Measurements from ENCODE around the gene ARSG. TPM values are rescaled to one million over a fixed set of nuclear protein-coding genes. Genes with fewer than 3 reads are reported as not detected.

ARSG gene
- total RNA-seq, 2 donors from 2014 or later, result 4.4 to 14.1 TPM

GRCh38 chr17:68417317-68417716, 126.0 kb downstream of the ARSG start:
- Mint-ChIP-seq H3K27me3 (ENCODE audit: insufficient read depth) (peaks cover 7% of the 10 kb centered on the region), H3K9me3 (peaks cover 47% of the 10 kb centered on the region), H3K27ac (no peak overlapping the region), H3K4me3 (no peak overlapping the region), H3K4me1 (no peaks in the 10 kb centered on the region), H3K36me3 (ENCODE audit: low read depth) (peaks cover 25% of the 10 kb centered on the region)
- WGBS, 2 experiments (ENCODE audit: insufficient coverage in 1 of 2, insufficient read length in 1 of 2), result 95% methylated on average over 3 of the region's 3 CpGs; no CpG with 5 or more reads in 1 of the 2 experiments
- Histone ChIP-seq H3K27me3 (ENCODE audit: control insufficient read depth, insufficient read depth, low read length, poor library complexity, severe bottlenecking) (no peaks in the 10 kb centered on the region), H3K9ac (ENCODE audit: extremely low read depth, low read length, poor library complexity, severe bottlenecking) (no peak overlapping the region), H3K36me3 (ENCODE audit: control insufficient read depth, insufficient read depth, low read length) (peaks cover 3% of the 10 kb centered on the region), H3K4me3 (ENCODE audit: low read length) (no peak overlapping the region), H3K9me3 (ENCODE audit: control insufficient read depth, low read length) (peaks cover 27% of the 10 kb centered on the region), H3K4me1 (ENCODE audit: control insufficient read depth, insufficient read depth, low read length) (no peaks in the 10 kb centered on the region), H3K27ac (ENCODE audit: low read depth, low read length) (no peak overlapping the region)
- DNase-seq, result peak; percentile 10
- TF ChIP-seq, protein P1, sequence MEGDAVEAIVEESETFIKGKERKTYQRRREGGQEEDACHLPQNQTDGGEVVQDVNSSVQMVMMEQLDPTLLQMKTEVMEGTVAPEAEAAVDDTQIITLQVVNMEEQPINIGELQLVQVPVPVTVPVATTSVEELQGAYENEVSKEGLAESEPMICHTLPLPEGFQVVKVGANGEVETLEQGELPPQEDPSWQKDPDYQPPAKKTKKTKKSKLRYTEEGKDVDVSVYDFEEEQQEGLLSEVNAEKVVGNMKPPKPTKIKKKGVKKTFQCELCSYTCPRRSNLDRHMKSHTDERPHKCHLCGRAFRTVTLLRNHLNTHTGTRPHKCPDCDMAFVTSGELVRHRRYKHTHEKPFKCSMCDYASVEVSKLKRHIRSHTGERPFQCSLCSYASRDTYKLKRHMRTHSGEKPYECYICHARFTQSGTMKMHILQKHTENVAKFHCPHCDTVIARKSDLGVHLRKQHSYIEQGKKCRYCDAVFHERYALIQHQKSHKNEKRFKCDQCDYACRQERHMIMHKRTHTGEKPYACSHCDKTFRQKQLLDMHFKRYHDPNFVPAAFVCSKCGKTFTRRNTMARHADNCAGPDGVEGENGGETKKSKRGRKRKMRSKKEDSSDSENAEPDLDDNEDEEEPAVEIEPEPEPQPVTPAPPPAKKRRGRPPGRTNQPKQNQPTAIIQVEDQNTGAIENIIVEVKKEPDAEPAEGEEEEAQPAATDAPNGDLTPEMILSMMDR (conservative IDR thresholded peaks at IDR 0.05), result no peak

DNA sequence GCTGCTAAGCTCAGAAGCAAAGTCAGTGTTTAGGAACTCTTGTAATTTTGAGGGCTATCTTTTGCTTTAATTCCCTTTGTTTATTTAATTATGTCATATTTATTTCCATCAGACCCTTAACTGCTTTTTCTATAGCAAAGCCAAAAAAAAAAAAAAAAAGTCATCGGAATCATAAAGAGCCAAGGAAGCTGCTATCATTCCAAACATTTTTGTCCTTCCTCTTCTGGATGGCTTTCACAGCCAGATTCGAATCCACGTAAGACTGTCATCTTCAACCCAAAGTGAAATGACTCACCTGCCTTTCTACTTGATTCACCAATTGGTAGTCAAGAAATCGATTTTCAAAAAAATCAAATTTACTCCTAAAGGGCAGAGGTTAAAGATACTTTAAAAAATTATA, 127.6 kb downstream of the ARSG start:
- no peak overlapping the region for H3K27ac Mint-ChIP-seq
- peaks cover 25% of the 10 kb centered on the region for H3K36me3 Mint-ChIP-seq (ENCODE audit: low read depth)
- peaks cover 46% of the 10 kb centered on the region for H3K9me3 Mint-ChIP-seq
- no peak overlapping the region for H3K4me3 ChIP-seq (ENCODE audit: low read length)
- WGBS, 2 experiments (ENCODE audit: insufficient coverage in 1 of 2, insufficient read length in 1 of 2), result 98% methylated on average over 4 of the region's 4 CpGs; no CpG with 5 or more reads in 1 of the 2 experiments
- DNase-seq, result peak; percentile 0
- TF ChIP-seq, protein P1 (conservative IDR thresholded peaks at IDR 0.05), result no peak
- no peak overlapping the region for H3K4me3 Mint-ChIP-seq
- no peak overlapping the region for H3K27ac ChIP-seq (ENCODE audit: low read depth, low read length)
- H3K9me3 ChIP-seq (ENCODE audit: control insufficient read depth, low read length), result peaks cover 27% of the 10 kb centered on the region
- peaks cover 10% of the 10 kb centered on the region for H3K36me3 ChIP-seq (ENCODE audit: control insufficient read depth, insufficient read depth, low read length)
- H3K9ac ChIP-seq (ENCODE audit: extremely low read depth, low read length, poor library complexity, severe bottlenecking), result no peak overlapping the region
- no peaks in the 10 kb centered on the region for H3K27me3 ChIP-seq (ENCODE audit: control insufficient read depth, insufficient read depth, low read length, poor library complexity, severe bottlenecking)
- peaks cover 6% of the 10 kb centered on the region for H3K27me3 Mint-ChIP-seq (ENCODE audit: insufficient read depth)
- no peaks in the 10 kb centered on the region for H3K4me1 ChIP-seq (ENCODE audit: control insufficient read depth, insufficient read depth, low read length)
- no peaks in the 10 kb centered on the region for H3K4me1 Mint-ChIP-seq

GRCh38 chr17:68420065-68420464, 128.8 kb downstream of the ARSG start:
- no peak overlapping the region for H3K4me3 Mint-ChIP-seq
- Histone ChIP-seq H3K4me1 (ENCODE audit: control insufficient read depth, insufficient read depth, low read length) (no peaks in the 10 kb centered on the region), H3K27me3 (ENCODE audit: control insufficient read depth, insufficient read depth, low read length, poor library complexity, severe bottlenecking) (no peaks in the 10 kb centered on the region), H3K27ac (ENCODE audit: low read depth, low read length) (no peak overlapping the region), H3K9ac (ENCODE audit: extremely low read depth, low read length, poor library complexity, severe bottlenecking) (no peak overlapping the region), H3K36me3 (ENCODE audit: control insufficient read depth, insufficient read depth, low read length) (peaks cover 10% of the 10 kb centered on the region), H3K4me3 (ENCODE audit: low read length) (no peak overlapping the region), H3K9me3 (ENCODE audit: control insufficient read depth, low read length) (peaks cover 27% of the 10 kb centered on the region)
- TF ChIP-seq, protein P1 (conservative IDR thresholded peaks at IDR 0.05), result no peak
- no peaks in the 10 kb centered on the region for H3K4me1 Mint-ChIP-seq
- no peak overlapping the region for H3K27ac Mint-ChIP-seq
- H3K27me3 Mint-ChIP-seq (ENCODE audit: insufficient read depth), result peaks cover 5% of the 10 kb centered on the region
- 90 to 92% methylated on average over 10 to 14 of the region's 14 CpGs for WGBS, 2 experiments (ENCODE audit: insufficient coverage in 1 of 2, insufficient read length in 1 of 2)
- H3K36me3 Mint-ChIP-seq (ENCODE audit: low read depth), result peaks cover 25% of the 10 kb centered on the region
- H3K9me3 Mint-ChIP-seq, result peaks cover 41% of the 10 kb centered on the region
- DNase-seq, result peak; percentile 35

Data from endodermal cell (in vitro differentiated cells).